Suppressor macrophage treated with lipopolysaccharide for 1 hour (primary cell): ENCODE data around the gene TMC2.
"Not testable (repeated sequence)": the region's sequence is repeated elsewhere in the genome, so short reads cannot be mapped to it uniquely, and the experiment has no call there.

Experiments used
- DNase-seq, 3 donors: peaks; one replicate each; pipeline ENCODE4 v3.0.0-alpha.2; 2020 to 2022

The TMC2 gene

GRCh38 chr20:2536560-2536986 is at the start of gene TMC2:
Gene TMC2 (plus strand): TSS chr20:2536573. CDS start chr20:2536622, 49 bp downstream.
- no peak for DNase-seq

- DNase-seq: not testable (repeated sequence)
Observed at GRCh38 chr20:2502808-2503384, 33.5 kb upstream of the TMC2 start.

GRCh38 chr20:2504803-2505202 is 31.6 kb upstream of the TMC2 start:
- not testable (repeated sequence) for DNase-seq

GRCh38 chr20:2506426-2506825 is 29.9 kb upstream of the TMC2 start:
- not testable (repeated sequence) for DNase-seq

GRCh38 chr20:2507464-2507863 is 28.9 kb upstream of the TMC2 start:
- no peak for DNase-seq

- DNase-seq: peak in 1 of 3 donors; percentile 27
Observed at GRCh38 chr20:2507875-2508630, 28.3 kb upstream of the TMC2 start.

GRCh38 chr20:2508631-2509467 is 27.5 kb upstream of the TMC2 start, which contains the start of gene ZNF343:
Gene ZNF343 (minus strand): TSS chr20:2508915. CDS start chr20:2493895, 15,020 bp downstream.
- DNase-seq: peak; percentile 86 to 88 (median 88)

GRCh38 chr20:2509468-2509781 is 26.9 kb upstream of the TMC2 start:
- no peak for DNase-seq

GRCh38 chr20:2509794-2510193 is 26.6 kb upstream of the TMC2 start:
- no peak for DNase-seq

- no peak for DNase-seq
Observed at GRCh38 chr20:2515203-2515602, 21.2 kb upstream of the TMC2 start.

- no peak for DNase-seq
Observed at GRCh38 chr20:2516399-2516798, 20.0 kb upstream of the TMC2 start.

- no peak for DNase-seq
Observed at GRCh38 chr20:2518096-2518495, 18.3 kb upstream of the TMC2 start.

- no peak for DNase-seq
Observed at GRCh38 chr20:2518558-2518957, 17.8 kb upstream of the TMC2 start.

GRCh38 chr20:2519115-2519809 is 17.1 kb upstream of the TMC2 start:
- no peak for DNase-seq

GRCh38 chr20:2520617-2521016 is 15.8 kb upstream of the TMC2 start:
- DNase-seq: no peak

GRCh38 chr20:2521369-2522305 is 14.7 kb upstream of the TMC2 start:
- peak; percentile 63 to 77 (median 69) for DNase-seq

GRCh38 chr20:2522826-2523429 is 13.4 kb upstream of the TMC2 start:
- DNase-seq: not testable (repeated sequence)

GRCh38 chr20:2523919-2524708 is 12.3 kb upstream of the TMC2 start:
- DNase-seq: peak; percentile 82 to 92 (median 90)

GRCh38 chr20:2524709-2525506 is 11.5 kb upstream of the TMC2 start:
- peak; percentile 24 to 59 (median 55) for DNase-seq

GRCh38 chr20:2526218-2526583 is 10.2 kb upstream of the TMC2 start:
- not testable (repeated sequence) for DNase-seq
